ENCODE measurements around the gene MMP3.
A peak's percentile ranks its signal among the peaks of the same experiment; 100 is the strongest.

- TF ChIP-seq NR2F6 (CRISPR knock-in tag; IDR thresholded peaks at IDR 0.05) = no peak
- no peak for TF ChIP-seq MAZ (CRISPR knock-in tag; conservative IDR thresholded peaks at IDR 0.05 in 1 of 2, IDR thresholded peaks at IDR 0.05 in 1 of 2)
- TF ChIP-seq, protein P1, sequence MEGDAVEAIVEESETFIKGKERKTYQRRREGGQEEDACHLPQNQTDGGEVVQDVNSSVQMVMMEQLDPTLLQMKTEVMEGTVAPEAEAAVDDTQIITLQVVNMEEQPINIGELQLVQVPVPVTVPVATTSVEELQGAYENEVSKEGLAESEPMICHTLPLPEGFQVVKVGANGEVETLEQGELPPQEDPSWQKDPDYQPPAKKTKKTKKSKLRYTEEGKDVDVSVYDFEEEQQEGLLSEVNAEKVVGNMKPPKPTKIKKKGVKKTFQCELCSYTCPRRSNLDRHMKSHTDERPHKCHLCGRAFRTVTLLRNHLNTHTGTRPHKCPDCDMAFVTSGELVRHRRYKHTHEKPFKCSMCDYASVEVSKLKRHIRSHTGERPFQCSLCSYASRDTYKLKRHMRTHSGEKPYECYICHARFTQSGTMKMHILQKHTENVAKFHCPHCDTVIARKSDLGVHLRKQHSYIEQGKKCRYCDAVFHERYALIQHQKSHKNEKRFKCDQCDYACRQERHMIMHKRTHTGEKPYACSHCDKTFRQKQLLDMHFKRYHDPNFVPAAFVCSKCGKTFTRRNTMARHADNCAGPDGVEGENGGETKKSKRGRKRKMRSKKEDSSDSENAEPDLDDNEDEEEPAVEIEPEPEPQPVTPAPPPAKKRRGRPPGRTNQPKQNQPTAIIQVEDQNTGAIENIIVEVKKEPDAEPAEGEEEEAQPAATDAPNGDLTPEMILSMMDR (IDR thresholded peaks at IDR 0.05 in 2 of 3, conservative IDR thresholded peaks at IDR 0.05 in 1 of 3; ENCODE audit: insufficient read depth in 2 of 3, low read depth in 1 of 3, low read length in 3 of 3) = peak; percentile 20 to 44 (median 35); a peak in 1 of 6 replicates
- TF ChIP-seq FOS (IDR thresholded peaks at IDR 0.05; ENCODE audit: extremely low read depth, insufficient read length) = no peak
- TF ChIP-seq HCFC1 (IDR thresholded peaks at IDR 0.05; ENCODE audit: low read depth, low read length) = no peak
- TF ChIP-seq MED1 (CRISPR knock-in tag; IDR thresholded peaks at IDR 0.05; ENCODE audit: borderline replicate concordance) = no peak
Observed at GRCh38 chr11:102831489-102832440, 11.6 kb downstream of the MMP3 start.
